Stimulated activated CD4-positive, alpha-beta T cell treated with anti-CD3 and anti-CD28 coated beads, Interleukin-2, amount 100 ng/mL, for 24 hours (primary cell): ENCODE results near the gene ERBB4.
"Not testable (repeated sequence)": the region's sequence is repeated elsewhere in the genome, so short reads cannot be mapped to it uniquely, and the experiment has no call there.

Experiments
- DNase-seq, 2 donors: peaks; one replicate each; pipeline ENCODE4 v3.0.0-alpha.2; 2020

Gene ERBB4

GRCh38 chr2:212037062-212037461, 501.5 kb downstream of the ERBB4 start:
- DNase-seq: no peak

- no peak for DNase-seq
Observed at GRCh38 chr2:212034841-212035585, 503.6 kb downstream of the ERBB4 start.

- DNase-seq: no peak
Observed at GRCh38 chr2:212033888-212034287, 504.7 kb downstream of the ERBB4 start.

GRCh38 chr2:212032536-212033219, 505.9 kb downstream of the ERBB4 start:
- DNase-seq: no peak

GRCh38 chr2:212032032-212032431, 506.6 kb downstream of the ERBB4 start:
- no peak for DNase-seq

GRCh38 chr2:212030709-212031108, 507.9 kb downstream of the ERBB4 start:
- DNase-seq: no peak

- DNase-seq: no peak
Observed at GRCh38 chr2:212028798-212029394, 509.7 kb downstream of the ERBB4 start.

GRCh38 chr2:212027681-212028628, 510.6 kb downstream of the ERBB4 start:
- no peak for DNase-seq

GRCh38 chr2:212024040-212024439, 514.6 kb downstream of the ERBB4 start:
- no peak for DNase-seq

- DNase-seq: no peak
Observed at GRCh38 chr2:212022966-212023365, 515.6 kb downstream of the ERBB4 start.

GRCh38 chr2:212021947-212022346, 516.7 kb downstream of the ERBB4 start:
- no peak for DNase-seq

GRCh38 chr2:212015588-212015987, 523.0 kb downstream of the ERBB4 start:
- no peak for DNase-seq

GRCh38 chr2:212013626-212014025, 525.0 kb downstream of the ERBB4 start:
- DNase-seq: no peak

- not testable (repeated sequence) for DNase-seq
Observed at GRCh38 chr2:212010305-212010704, 528.3 kb downstream of the ERBB4 start.

- DNase-seq: no peak
Observed at GRCh38 chr2:212007972-212008371, 530.6 kb downstream of the ERBB4 start.

- DNase-seq: no peak
Observed at GRCh38 chr2:212005085-212005671, 533.4 kb downstream of the ERBB4 start.

GRCh38 chr2:212001325-212001724, 537.3 kb downstream of the ERBB4 start:
- DNase-seq: no peak

- DNase-seq: no peak
Observed at GRCh38 chr2:211996857-211997256, 541.7 kb downstream of the ERBB4 start.

GRCh38 chr2:211994806-211995205, 543.8 kb downstream of the ERBB4 start:
- no peak for DNase-seq

- DNase-seq: no peak
Observed at GRCh38 chr2:211990335-211990734, 548.3 kb downstream of the ERBB4 start.

- no peak for DNase-seq
Observed at GRCh38 chr2:211986313-211986712, 552.3 kb downstream of the ERBB4 start.

GRCh38 chr2:211985393-211985792, 553.2 kb downstream of the ERBB4 start:
- no peak for DNase-seq

GRCh38 chr2:211982162-211982561, 556.4 kb downstream of the ERBB4 start:
- no peak for DNase-seq
